PC-3 (cell line): Measurements from ENCODE around the gene GNB2.

Source experiments
- CTCF ChIP-seq: fragments of 300-600 bp; sonication (generic); conservative IDR thresholded peaks from 2 replicates; pipeline ENCODE4 v1.5.1; 2017; ENCODE audit warnings: antibody characterized with exemption, low read depth, mild to moderate bottlenecking, low read length
- EZH2 ChIP-seq: fragments of 300-600 bp; sonication (generic); IDR thresholded peaks from one replicate; pipeline ENCODE4 v1.6.1; 2017; ENCODE audit warnings: antibody characterized with exemption, mild to moderate bottlenecking, low read length; ENCODE audit not compliant: unreplicated experiment
- EZH2phosphoT487 ChIP-seq: fragments of 300-600 bp; sonication (generic); IDR thresholded peaks from 2 replicates; pipeline ENCODE4 v1.6.1; 2018; ENCODE audit warnings: mild to moderate bottlenecking, antibody characterized with exemption, low read length, borderline replicate concordance

GRCh38 chr7:100679927-100680575 lies 6.5 kb downstream of the GNB2 start:
- TF ChIP-seq EZH2, result no peak
- no peak for TF ChIP-seq CTCF
- no peak for TF ChIP-seq EZH2phosphoT487
